GM19099 (cell line): ENCODE results near the gene NRP1.

Experiments used
- POLR2A ChIP-seq: IDR thresholded peaks from 3 replicates; pipeline ENCODE4 v1.6.1; 2011; ENCODE audit warnings: low read depth; ENCODE audit not compliant: insufficient read length; ENCODE audit errors: extremely low read depth

The NRP1 gene

DNA sequence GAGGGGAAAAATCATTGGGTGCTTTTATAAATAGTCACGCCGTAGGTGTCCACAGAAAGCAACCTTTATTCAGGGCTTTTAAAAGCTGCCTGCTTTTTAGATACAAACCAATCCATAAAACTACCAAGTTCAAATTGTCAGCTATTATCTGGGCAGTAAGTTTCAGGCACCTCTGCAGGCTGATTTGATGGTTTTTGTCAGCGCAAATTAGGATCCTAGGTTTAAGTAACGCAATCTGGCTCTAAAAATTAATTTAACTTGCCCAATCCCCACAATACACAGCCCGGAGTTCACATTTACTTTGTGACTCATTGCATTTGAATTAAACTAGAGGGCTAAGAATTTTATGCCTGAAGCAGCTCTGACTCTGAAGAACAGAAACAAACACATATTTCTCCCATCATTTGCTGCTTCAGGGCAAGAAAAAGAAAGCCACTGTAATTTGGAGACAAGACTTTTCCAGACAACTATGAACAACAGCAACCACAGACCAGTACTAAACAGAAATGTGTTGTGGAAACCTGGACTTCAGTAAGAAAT lies 43.3 kb downstream of the NRP1 start:
- TF ChIP-seq POLR2A, result no peak

DNA sequence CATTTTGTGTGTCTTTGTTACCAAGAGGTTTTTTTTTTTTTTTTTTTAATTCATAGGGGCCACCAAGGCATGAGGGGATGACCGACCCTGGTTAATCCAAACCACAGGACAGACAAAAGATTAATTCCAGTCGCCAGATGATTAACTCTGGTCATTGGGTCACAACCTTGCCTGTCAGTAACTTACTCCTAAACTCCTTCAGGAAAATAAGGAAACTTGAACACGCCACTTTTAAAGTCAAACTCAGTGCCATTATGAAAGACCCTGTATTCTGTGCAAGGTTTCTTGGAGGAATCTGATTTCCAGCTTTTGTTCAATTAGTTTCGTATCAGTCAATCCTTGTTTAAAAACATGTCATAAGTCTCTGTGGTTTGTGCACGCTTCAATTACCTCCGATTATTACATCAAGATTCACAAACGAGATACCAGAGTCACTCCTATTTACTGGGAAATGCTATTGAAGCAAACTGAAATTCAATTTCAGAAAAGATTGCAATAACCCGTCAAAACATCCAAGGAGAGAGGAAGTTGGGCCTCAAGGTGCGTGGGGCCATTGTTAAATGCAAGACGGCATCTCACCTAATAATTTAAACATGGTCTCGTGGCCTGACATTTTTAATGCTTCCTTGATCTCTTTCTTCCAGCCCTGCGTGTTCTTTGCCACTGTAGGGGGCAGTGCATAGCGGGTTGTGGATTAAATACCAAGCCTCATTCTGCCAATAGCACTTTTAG lies 44.0 kb downstream of the NRP1 start:
- TF ChIP-seq POLR2A, result no peak

DNA sequence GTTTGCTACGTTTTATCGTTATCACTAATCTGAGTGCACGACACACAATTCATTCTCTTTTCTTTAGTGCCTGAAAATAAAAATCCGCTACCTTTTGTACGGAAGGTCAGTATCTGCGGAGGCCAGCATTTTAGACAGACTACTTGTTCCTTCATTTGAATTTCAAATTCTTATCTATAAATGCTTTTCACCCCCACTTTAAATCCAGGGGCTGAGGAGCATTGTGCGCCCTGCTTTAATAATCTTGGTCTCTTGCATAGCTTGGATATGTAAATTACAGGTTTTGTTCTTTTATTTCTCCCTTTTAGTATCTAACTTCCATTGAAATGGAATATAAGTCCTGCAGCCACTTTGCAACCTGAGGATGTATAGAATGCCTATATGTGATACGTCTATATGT lies 44.7 kb downstream of the NRP1 start:
- TF ChIP-seq POLR2A, result no peak

DNA sequence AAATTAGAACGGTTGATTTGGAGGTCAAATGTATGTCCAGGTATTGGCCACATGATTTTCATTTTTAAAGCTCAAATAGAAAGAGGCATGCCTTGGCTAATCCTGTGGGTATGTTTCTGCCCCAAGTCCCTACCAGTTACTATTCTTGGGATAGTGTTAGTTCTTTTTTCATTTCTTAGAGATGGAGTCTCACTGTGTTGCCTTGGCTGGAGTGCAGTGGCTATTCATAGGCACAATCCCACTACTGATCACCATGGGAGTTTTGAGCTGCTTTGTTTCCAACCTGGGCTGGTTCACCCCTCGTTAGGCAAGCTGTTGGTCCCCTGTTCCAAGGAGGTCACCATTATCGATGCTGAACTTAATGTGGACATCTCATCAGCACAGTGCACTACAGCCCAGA lies 46.3 kb downstream of the NRP1 start:
- no peak for TF ChIP-seq POLR2A

DNA sequence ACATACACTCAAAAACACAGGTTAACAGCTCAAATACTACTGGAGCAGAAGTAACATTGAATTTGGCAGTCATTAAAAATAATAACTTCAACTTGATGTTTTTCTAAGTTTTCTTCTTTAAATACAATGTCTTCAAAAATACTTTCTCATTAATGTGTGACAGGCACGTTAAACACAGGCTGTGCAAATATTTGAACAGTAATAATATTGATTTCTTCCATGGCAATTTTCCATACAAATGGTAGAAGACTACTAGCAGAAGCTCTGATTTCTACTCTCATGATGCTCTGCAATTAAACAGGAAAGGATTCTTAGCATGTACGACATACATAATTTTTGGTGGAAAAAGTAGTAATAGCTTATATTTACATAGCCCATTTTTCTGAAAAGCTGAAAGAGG lies 47.4 kb downstream of the NRP1 start:
- no peak for TF ChIP-seq POLR2A

DNA sequence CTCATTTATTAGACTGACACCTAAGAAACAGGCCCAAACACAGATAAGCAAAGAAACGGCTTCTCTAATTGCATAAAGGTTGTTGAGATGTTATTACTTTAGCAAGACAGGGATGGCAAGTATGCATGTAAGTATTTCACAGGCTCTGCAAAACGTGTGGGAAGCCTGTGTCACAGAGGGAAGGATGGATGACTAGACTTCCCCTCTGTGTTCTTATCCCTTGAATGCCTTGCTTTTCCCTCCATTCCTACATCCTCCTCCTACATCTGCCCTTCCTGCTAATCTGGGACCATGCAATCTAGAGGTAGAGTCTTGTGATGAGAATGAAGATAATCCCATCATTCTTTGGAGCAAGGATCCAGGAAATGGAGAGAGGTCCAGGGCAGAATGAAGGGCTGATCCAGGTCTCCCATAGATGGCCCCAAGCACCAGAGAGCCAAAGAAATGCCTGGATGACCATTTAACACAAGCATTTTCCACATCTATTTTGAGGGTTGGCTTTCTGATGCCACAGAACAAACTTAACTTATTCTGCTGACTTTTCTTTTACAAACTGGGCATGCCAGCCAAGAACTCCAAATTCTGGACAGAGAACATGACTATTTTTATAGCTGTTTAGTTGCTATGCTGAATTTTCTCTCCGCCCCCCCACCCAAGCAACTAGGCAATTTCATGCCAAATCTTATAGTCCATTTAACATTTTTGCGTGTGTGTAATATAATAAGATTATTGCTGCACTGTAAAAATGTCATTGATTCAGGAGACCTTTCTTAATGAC lies 48.1 kb downstream of the NRP1 start:
- no peak for TF ChIP-seq POLR2A

DNA sequence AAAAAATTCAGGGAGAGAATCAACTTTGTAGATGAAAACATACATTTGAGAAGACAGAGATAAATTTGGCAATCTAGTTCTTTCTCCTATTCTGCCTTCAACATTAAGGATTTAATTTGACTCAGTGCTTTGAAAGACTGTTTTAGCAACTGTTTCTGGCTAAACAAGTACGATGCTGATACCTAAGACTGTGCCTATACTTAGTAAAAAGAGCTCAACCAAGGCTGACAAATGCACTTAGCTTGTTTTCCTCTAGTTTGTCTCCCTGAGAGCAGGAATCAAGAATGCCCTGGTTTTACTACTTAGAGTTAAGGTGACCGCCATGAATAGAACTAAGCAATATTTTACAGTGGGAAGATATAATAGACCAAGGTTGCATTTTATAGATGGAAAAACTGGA lies 49.5 kb downstream of the NRP1 start:
- TF ChIP-seq POLR2A, result no peak

DNA sequence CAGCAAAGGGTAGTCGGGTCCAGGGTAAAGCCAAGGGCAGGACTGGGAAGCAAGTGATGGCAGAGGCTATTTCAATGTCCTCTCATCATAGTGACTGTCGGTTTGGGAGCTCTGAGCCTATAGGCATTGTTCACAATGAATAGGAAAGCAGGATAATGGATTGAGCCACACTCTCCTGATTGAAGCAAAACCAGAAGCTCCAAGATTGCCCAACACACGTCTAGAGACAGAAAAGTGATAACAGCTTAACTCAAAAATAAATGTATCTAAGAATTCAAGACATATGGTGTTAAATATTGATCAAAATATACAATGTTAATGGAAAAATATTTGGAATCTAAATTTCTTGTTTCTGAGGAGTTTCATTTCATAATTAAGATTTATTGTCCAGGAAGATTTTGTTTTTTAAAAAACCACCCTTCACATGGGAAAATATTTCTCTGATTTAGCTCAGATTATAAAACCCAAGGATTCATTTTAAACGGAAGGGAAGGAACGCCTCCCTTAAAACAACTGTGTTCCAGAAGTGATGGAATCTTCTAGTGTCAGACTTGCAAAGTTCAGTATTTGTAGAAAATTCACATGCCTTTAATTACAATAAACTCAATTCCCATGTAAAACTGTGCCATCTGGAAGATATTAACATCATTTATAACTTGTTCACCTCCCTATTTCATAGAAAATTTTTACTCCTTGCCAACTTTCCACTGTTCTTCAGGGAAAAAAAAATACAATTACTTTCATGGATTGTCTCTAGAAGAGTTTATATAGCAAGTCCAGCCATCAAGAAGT lies 54.5 kb downstream of the NRP1 start:
- TF ChIP-seq POLR2A, result no peak

DNA sequence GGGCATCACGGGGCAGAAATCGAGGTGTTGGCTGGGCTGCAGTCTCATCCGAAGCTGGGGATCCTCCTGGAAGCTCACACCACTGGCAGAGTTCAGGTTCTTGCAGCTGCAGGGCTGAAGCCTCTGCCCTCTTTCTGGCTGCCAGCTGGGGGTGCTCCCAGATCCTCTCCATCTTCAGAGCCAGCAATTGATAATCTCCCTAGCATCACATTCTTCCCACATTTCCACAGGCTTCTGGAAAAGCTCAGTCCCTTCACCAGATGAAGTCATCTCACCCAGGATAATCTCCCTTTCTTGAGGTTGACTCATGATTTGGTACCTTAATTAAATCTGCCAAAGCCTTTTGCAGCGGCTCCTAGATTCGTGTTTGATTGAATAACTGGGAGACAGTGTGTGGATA lies 55.2 kb downstream of the NRP1 start:
- no peak for TF ChIP-seq POLR2A

DNA sequence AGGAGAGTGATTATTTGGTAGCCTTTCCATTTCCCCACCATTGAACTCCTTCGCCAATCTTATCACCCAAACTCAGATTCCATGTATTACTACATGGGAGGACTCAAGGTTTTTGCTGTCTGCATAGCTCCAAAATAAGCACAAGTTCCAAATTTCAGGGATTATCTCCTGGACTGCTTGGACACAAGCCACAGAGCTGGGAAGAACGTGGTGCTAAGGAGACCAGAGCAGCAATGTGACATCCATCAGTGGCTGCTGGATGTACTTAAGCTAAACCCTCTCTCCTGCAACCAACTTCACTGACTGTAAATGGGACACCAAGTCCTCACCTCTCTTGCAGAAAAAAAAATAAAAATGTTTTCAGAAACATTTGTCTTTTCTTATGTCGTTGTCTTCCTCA lies 56.3 kb downstream of the NRP1 start:
- TF ChIP-seq POLR2A, result no peak

DNA sequence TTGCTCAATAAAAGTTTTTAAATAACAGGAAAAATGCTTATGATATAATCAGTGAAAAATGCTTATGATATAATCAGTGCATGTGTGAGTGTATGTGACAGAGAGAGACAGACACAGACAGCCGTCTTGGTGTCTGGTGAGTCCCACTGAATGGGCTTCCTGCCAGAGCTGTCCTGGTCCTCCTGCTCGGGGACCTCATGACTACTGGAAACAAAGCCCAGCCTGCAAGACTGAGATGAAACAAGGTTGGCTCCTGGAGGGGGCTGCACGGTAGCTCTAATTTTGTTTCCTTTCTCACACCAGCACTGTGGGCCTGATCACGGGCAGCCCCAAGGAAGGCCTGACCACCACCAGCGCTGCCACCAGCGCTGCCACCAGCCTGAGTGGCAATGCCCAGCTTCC lies 57.3 kb downstream of the NRP1 start:
- TF ChIP-seq POLR2A, result no peak

DNA sequence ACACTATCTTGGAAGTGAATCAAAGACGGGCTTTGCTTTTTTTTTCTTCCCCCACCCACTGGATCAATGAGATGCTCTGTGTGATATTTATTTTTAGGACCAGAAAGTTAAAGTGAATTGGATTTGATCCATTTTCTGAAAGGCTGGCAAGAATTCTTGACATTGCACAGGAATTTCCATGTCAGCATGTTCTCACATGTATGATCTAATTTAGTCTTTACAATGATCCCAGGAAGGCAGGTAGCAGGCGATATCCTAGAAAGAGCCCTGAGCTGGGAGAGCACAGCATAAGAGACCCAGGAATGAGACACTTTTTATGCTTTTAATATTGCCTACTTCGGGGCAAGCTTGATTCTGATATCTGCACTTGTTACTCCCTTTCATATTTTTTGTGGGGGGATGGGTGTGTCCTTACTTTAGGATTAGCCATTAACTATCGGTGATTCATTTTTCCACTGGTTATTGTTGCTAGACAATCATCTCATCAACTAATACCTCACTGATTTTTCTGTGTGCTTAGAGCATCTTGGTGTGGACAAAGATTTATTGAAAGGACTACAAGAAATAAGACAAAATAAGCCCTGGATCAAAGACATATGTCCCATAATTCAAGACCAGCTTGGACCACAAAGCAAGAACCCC lies 58.1 kb downstream of the NRP1 start:
- TF ChIP-seq POLR2A, result no peak

DNA sequence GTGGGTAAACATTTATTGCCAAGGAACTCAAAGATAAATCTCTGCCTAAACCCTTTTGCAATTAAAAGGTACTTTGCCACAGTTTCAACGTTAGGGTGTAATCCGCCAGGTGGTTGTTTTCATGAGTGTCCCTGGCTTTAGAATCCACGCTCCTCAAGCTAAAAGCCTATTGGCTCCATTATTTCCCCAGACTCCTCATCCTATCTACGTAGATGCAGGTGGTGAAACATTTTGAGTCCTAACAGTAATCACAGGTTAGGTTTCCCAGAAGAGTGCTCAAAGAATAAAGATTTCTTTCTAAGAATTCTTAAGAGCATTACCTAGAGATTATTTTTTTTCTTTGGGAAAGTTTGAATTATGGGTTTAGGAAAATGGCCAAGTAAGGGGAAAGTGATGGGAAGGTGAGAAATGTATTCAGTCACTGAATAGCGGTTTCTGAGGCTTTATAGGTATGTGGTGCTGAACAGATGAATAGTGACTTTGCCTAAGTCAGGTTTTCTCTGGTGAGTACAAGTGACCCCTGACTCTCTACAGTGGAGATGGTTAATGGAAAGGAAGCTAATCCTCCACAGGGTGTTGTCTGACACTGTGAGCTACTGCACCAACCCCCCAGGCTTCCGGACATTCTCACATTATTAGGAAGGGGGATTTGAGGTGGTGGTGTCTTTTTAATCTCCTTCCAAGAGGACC lies 60.2 kb downstream of the NRP1 start:
- TF ChIP-seq POLR2A, result no peak

DNA sequence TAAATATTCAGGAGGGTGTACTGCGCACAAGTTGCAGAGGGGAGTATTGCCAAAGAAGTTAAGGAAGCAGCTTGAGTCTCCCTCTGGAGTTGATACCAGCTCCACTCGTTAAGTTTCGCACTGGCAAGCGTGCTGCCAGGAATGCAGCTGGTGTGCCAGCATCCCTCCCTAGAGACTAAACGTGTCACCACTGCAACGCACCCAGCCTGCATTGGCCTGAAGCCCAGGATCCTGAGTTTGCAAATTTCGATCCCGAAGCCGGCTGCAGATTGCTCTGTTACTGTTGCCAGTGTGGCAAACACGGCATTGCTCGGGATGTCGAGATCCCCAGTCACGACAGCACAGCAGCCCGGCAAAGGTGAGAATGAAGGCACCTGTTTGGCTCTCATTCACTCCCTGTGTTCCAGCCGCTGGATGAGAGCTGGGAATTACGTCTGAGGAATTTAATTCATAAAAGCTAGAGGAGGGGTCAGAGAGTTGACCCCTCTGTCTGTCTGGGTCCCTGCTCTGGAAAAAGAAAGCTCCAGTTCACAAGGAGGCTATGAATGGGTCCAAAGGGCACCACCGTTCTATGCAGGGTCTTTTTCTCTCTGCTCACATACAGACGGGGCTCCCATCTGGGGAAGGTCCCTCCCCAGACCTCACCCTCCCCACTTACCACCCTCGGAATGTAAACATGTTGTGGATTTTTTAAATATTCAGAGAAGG lies 61.0 kb downstream of the NRP1 start:
- TF ChIP-seq POLR2A, result no peak

DNA sequence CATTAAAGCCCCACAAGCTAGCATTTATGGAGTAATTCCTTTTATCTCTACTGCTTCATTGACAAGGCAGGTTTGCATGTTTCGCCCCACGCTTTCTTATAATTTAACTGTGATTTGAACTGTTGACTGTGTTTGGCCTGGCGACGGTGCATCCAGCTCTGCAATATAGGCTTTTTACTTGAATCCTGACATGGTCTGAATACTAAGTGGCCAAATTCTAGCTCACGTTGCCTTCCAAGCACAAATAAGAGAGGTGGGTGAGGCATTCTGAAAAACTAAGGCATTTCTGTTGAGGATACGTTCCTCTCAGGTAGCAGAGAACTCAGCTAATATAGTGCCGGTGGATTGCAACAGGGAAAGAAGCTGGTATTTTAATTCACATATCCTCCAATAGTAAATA lies 61.8 kb downstream of the NRP1 start:
- TF ChIP-seq POLR2A, result no peak
